Lower leg skin (tissue), 3 donors: Measurements from ENCODE around the gene TBX6.

Experiments
- POLR2A ChIP-seq, 2 donors: fragments of 450-650 bp; IDR thresholded peaks; one replicate each; pipeline ENCODE4 v1.6.1; 2016 to 2017; ENCODE audit warnings: antibody characterized with exemption in 2 of 2, mild to moderate bottlenecking in 1 of 2, moderate library complexity in 1 of 2
- TF ChIP-seq, protein P1 (sequence below), 3 donors: fragments of 450-650 bp; IDR thresholded peaks; one replicate each; pipeline ENCODE4 v1.5.1; 2016; ENCODE audit warnings: antibody characterized with exemption in 3 of 3, mild to moderate bottlenecking in 3 of 3, moderate library complexity in 2 of 3

GRCh38 chr16:30075503-30076275 lies 16.0 kb downstream of the TBX6 start, which contains the start of gene PPP4C:
- TF ChIP-seq, protein P1, sequence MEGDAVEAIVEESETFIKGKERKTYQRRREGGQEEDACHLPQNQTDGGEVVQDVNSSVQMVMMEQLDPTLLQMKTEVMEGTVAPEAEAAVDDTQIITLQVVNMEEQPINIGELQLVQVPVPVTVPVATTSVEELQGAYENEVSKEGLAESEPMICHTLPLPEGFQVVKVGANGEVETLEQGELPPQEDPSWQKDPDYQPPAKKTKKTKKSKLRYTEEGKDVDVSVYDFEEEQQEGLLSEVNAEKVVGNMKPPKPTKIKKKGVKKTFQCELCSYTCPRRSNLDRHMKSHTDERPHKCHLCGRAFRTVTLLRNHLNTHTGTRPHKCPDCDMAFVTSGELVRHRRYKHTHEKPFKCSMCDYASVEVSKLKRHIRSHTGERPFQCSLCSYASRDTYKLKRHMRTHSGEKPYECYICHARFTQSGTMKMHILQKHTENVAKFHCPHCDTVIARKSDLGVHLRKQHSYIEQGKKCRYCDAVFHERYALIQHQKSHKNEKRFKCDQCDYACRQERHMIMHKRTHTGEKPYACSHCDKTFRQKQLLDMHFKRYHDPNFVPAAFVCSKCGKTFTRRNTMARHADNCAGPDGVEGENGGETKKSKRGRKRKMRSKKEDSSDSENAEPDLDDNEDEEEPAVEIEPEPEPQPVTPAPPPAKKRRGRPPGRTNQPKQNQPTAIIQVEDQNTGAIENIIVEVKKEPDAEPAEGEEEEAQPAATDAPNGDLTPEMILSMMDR (IDR thresholded peaks at IDR 0.05) = no peak
- TF ChIP-seq POLR2A (IDR thresholded peaks at IDR 0.05) = peak in 1 of 2 donors; percentile 30
